Dermis microvascular lymphatic vessel endothelial cell (primary cell): ENCODE data around the gene P3H2. TPM values are rescaled to one million over a fixed set of nuclear protein-coding genes. Genes with fewer than 3 reads are reported as not detected.

ENCODE experiments used
- DNase-seq, 2 donors: peaks; one replicate each; pipeline versions ENCODE4 v3.0.0 to v3.0.0-alpha.2; 2010; ENCODE audit warnings: low read depth in 2 of 2
- total RNA-seq: library from RNA; depleted of rRNA; stranded (reverse); fragments of >200 nt; gene quantifications from 2 replicates; pipeline ENCODE4 v1.2.1, GENCODE V29; 2014

The P3H2 gene
- total RNA-seq, 1 donor from 2014 or later: 13.7 TPM

DNA sequence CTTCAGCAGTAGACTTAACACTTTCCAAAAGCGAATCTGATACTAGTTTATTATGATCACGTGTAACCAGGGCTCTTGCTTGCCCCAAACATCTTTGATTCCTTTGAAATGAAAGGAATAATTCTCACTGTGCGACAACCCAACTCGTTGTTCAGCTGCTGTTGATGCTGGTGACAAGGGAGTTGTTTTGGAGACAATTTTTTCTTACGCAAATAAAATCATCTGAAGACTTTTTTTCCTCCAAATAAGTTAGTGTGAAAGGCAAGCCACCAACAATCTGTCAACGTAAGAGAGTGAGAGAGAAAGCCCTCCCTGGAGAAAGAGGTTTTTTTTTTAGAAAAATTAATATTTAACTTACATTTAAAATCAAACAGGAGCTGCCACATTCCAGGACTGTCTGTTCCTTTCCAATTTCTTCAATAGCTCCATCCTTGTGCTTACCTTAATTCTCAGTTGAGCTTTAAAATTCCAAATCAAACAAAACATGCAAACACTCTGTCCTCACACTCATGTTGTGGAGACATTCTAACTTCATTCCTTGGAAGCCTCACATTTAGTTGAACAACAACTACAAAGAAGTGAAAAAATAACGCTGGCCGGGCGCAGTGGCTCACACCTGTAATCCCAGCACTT lies 4.9 kb upstream of the P3H2 start:
- no peak for DNase-seq

DNA sequence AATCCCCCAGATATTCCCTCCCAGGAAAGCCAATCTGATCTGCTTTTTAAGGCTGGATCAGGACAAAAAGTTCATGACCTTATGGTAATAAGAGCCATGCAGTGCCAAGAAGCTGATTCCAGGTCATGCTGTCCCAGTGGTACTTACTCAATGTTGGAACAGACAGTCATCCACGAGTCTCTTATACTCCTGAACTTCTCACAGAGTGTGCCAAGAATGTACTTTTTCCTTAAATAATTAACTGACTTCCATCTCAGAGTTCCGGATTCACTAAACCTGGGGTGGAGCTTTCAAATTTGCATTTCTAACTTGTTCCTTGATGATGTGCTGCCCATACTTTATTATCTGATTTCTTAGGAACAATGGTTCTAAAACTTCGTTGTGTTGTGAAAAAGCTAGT lies 3.4 kb upstream of the P3H2 start:
- no peak for DNase-seq

DNA sequence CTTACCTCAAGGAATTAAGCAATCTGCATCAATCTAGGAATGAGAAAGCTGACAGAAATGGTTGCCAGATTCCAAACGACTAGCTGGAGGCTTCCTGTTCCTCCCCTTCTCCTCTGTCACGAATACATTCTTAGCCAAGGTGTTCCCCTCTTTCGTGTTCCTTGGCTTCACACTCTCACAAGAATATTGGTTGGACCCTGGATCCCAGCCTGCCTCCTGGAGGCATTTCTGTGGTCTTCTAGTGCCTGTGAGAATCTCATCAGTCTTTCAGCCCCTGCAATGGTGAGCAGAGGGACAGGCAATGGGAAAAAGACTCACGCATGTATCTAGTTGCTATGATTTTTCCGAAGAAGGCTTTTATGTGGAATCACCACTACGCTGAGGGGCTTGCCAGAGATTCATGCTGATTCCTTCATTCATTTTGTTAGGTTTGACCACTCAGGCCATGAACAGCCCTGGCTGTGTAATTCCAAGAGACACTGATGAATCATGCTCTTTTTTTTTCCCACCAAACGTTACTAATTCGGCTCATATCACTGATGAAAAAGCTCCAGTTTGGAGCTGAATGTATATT lies 1.6 kb upstream of the P3H2 start:
- DNase-seq: no peak

DNA sequence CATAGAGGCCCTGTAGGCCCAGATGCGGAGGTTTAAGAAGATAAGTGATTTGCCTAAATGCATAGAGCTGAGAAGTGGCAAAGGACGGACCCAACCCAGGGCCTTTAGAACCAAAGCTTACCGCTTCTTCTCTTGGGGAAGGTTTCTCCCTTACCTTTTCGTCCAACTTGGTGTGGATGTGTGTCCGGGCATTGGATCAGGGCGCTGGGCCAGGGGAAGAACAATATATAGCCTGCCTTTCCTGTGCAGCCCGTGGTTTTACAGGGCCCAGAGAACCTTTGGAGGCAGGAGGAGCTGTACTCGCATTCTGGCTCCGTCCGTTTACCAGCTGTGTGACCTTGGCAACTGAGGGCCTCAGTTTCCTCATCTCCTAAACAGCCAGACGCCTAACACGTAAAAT lies 686 bp upstream of the P3H2 start:
- DNase-seq: peak in 1 of 2 donors; percentile 12

DNA sequence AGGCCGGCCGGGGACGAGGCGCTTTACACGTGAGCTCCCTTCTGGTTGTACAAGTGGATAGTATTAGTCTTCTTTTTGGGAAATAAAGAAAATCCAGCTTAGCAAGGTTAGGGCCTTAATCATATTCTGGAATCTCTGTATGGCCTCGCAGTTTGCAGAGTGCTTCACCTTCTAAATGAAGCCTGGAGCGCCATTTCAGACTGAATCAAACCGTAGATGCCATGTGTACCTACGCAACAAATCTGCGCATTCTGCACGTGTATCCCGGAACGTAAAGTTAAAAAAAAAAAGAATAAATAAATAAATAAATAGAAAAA lies 322 bp upstream of the P3H2 start:
- DNase-seq: no peak

DNA sequence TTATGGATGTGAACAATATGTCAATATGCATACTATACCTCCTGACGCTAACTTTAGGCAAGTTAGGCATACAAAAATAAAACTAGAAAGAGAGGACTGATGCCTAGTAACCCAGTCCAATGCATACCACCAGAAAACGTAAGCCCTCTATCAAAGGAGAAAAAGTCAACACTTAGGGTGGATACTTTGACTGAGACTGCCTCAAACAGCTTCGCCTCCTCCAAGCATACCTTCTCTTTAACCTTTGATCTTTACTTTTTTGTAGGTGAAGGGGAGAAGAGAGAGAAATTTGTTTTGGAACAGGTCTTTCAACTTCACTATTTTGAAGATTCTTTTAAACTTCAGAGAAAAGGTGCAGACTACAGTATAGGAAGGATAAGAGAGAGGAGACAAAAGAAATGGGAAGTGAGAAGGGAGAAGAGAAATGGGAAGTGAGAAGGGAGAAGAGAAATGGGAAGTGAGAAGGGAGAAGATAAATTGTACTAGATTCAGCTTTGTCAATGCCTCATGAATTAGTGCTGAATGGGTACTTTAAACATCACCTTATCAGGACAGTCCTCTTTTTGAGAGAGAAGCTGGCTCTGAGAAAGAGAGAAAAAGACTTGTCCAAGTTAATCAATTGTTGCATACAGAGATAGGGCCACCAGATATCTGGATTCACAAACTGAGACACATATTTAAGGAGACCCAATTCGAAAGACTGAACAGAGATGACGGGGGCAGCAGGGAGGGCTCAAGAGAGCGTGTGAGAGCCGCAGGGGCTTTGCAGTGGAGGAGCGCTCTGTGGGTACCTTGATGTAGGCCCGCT lies 1.0 kb downstream of the P3H2 start:
- DNase-seq: no peak

DNA sequence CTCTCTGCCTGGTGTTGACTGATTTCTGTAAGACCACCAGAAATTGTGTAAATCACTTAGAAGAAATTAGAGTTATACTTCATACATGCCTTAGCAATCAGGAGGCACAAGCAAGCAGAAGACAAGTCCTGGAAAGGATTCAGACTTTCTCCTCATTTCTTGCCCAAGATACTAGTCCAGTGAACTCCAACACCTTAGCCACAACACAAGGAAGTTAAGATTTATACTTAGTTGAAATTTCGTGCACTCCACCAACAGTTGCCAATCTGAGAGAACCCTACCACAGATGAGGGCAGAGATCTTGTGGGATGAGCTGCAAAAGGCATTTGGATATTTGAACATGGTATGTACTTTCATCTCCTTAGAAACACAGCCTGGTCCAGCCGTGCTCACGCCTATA lies 2.3 kb downstream of the P3H2 start:
- DNase-seq: no peak

DNA sequence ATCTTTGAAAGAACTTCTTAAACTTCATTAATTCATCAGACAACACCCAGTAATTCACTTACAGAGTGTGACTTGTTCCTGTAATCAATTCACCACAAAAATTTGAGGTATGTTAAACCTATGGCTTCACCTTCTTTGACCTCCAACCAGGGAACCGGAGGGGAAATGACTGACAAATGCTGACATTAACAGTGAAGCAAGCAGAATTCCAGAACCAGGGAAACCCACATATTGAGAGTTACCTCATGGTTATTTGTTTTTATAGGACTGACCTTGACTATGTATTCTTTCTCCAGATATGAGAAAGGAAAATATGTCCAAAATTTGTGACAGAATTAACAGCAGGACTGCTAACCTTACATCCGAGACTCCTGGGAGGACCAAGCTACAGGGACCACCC lies 2.7 kb downstream of the P3H2 start:
- peak in 1 of 2 donors; percentile 36 for DNase-seq

DNA sequence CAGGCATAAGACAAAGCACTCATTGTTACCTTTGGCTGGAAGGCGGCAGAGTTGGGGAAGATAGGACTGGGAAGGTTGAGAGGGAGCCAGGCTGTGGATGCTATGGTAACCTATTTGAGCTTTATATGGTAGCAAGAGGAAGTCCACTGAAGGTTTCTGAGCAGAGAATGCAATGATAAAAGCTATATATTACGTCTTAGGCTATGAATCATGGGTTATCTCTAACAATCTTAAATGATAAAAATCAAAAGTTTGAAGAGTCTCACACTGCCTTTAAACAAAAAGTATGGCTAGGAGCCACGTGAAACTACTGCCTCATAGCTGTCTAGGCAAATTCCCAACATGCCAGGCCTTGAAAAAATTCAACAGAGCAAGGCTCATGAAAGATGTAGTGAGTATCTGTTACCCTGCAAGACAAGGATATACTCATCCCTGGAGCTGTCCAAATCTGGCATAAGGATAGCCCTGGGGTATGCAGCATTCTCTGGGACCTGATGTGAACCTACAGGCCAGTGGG lies 4.1 kb downstream of the P3H2 start:
- DNase-seq: no peak

DNA sequence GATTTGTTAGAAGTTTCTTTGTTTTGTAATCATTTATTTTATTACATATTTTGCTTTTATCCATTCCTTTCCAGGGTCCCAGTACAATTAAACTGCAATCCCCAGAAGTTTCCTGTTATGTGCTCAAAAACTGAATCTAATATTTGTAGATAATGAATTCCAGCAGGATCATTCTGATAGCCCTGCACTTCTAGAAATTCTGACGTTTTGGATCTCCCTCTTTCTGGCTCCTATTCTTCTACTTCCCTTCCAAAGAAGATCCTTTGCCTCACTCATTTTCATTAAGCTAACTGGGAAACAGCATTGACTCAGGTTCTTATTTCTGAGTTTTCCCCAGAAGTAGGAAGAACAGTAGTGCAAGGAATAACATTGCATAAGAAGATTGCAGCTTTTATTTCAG lies 9.9 kb downstream of the P3H2 start:
- no peak for DNase-seq

DNA sequence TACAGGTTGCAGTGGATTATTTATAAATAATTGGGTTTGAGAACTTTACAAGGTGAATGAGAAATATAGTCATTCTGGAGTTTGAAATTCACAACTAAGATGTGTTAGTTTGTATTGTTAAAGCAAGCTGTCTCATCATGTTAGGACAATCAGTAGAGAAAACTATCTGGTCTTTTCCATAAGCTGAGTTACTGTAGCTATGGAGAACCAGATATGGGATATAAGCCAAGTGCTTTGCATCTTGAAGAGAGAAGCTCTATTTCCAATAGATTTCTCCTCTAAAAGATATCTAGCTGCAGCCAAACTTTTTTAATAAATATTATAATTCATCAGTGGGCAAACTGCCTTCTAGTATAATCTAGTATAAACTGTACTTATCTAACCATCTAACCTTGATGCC lies 11.3 kb downstream of the P3H2 start:
- no peak for DNase-seq

DNA sequence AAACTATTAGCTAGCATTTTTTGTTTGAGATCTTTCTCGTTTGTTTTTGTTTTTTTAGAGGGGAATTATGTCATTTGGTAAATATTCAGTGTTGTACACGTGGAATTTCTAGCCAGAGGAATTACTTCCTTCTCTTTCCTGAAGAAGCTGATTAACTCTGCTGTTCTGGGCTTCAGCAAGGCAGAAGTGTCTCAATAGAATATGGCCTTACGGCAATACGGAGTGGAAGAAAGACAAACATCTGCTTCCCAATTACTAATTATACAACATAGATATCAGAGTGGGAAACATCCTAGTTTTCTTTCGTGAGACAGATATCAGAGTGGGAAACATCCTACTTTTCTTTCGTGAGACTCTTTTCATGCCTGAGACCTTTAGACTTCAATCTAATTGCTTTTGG lies 11.9 kb downstream of the P3H2 start:
- DNase-seq: peak in 1 of 2 donors; percentile 45

DNA sequence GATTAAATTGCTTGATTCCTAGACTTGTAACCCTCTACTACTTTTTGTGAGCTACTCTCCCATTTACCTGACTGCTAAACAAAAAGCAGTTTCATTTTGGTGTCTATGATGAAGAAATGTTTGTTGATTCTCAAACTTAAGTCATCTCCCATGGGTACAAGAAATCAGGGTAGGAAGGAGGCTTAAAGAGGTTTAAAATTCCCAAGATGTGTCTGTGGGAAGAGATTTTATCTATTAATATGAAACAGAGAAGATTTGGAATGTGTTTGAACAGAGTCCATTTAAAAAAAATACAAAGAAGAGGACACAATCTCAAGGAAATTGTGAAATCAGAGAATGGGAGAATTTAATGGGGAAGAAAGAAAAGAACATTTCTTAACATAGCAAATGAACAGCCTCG lies 14.8 kb downstream of the P3H2 start:
- DNase-seq: no peak

DNA sequence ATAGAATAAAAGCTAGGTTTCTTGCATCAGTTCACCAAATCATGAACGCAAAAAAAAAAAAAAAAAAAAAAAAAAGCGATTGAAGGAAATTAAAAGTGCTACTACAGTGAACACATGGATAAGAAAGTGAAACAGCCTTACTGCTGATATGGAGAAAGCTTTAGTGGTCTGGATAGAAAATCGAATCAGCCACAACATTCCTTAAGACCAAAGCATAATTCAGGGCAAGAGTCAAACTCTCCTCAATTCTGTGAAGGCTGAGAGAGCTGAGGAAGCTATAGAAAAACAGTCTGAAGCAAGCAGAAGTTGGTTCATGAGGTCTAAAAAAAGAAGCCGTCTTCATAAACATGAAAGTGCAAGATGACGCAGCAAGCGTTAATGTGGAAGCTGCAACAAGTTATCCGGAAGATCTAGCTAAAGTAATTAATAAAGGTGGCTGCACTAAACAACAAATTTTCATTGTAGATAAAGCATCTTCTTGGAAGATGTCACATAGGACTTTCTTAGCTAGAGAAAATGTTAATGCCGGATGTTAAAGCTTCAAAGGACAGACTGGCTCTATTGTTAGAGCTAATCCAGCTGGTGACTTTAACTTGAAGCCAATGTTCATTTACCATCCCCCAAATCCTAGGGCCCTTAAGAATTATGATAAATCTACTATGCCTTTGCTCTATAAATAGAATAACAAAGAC lies 19.2 kb downstream of the P3H2 start:
- DNase-seq: peak in 1 of 2 donors; percentile 39

DNA sequence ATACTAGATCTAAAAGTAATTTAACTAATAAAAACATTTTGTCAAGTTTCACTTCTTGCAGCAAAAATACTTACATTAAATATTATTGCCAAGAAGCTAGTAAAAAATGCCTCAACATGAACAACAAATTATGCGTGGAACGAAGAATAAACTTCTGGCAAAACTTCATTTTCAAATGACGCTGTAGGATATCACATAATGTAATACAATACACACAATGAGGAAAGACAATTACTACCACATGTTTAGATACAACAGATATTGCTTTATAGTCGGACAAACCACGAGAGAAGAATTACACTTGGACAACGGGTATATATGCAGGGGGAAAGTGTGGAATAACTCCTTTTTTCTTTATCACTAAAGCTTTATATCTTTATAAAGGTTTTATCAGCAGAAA lies 21.6 kb downstream of the P3H2 start:
- no peak for DNase-seq

DNA sequence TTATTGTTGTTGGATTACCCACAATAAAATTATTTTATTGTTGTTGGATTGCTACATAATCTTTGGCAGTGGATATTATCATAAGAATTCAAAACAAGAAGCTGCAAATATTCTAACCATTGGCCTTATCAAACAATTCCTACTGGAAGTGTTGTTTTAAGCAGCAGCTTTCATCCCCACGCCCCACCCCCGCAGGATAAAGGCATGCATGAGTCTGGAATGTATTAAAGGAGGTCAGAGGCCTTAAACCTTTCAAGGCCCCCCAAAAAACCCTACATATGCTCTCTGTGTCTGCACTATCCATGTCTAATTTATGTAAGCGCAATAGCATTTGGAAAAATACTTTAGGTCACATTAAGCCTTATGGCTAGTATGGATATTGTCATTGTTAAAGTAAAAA lies 23.1 kb downstream of the P3H2 start:
- no peak for DNase-seq

DNA sequence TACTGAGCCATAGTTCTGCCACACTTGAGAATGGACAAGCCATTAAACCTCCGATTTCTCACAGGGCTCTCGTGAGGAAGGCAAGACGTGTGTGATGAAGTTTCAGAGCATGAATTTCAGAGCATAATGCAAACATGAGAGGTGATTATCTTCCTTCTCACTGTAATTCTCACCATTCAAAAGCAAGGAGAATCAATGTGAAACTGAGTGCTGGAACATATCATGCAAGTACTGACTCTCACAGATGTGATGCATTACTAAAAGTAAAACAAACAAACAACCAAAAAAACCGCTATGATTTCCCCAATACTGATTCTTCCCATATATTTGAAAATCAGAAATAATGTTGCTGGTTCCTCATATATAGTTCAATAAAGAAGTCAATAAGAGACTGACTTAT lies 23.7 kb downstream of the P3H2 start:
- DNase-seq: no peak

DNA sequence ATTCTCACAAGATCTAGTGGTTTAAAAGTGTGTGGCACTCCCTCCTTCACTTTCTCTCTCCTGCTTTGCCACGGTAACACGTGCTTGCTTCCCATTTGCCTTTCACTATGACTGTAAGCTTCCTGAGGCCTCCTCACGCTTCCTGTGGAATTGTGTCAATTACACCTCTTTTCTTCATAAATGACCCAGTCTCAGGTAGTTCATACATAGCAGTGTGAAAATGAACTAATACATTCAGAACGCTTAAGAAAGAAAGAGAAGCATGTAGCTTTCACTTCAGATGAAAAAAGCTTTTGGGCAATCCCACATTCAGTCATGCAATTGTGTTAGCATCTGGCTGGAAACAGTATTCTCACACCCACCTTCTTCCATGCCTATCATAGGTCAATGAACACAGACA lies 24.4 kb downstream of the P3H2 start:
- no peak for DNase-seq

DNA sequence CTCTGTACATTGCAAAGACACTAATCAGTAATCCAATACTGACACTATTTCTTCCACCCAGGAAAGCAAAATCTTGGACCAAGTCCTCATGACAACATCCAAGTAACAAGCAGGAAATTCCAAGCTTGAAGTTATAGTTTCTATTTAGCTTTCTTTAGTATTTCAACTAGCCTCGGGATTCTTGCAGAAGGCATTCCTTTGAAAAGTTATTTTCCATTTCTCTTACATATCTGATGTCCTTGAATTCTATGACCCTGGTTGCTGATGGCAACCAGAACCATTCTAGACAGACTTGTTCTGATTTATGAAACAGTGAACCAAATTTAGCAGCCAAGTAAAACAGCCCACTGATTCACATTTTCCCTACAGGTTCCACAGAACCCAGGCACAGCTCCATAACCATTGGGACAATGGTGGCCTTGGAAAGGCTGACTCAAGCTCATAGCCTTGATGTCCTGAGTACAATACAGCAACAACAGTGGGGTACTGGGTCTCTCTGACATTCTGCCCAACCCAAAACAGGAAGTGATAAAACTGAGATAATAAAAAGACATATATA lies 26.5 kb downstream of the P3H2 start:
- DNase-seq: peak; percentile 92

DNA sequence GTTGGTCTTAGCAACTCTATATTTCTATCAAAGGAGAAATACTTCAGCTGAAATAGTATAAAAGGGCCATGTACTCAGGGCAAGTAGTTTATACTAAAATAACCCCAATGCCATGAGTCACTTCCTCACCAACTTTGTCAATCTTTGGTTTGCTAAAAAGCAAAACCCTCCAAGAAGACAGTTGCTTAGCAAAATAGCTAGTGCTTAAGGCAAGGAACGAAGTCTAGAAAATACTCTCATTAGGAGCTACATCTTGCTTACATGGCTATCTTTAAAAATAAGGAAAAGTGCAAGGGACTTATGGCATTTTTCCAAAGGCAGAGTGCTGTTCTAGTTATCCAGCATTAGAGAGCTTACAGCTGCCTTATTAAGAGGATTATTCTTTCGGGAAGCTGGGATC lies 28.4 kb downstream of the P3H2 start:
- peak in 1 of 2 donors; percentile 71 for DNase-seq

DNA sequence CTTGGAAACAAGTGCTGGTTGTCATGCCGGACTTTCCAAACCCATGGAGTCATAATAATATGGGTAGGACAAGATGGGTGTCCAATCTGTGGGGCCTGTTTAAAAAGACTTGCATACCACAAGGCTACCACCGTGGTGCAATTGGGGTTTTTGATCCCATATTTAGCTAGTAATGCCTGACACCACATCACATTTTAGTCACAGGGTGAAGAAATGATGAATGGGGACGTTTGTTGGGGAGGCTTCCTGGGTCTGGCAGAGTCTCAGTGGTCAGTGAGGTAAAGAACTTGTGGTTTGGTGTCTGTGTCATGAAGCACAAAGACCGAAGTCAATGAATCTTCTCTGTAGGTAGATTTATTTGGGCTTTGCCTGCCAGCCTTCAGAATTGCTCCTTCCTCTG lies 31.0 kb downstream of the P3H2 start:
- no peak for DNase-seq

DNA sequence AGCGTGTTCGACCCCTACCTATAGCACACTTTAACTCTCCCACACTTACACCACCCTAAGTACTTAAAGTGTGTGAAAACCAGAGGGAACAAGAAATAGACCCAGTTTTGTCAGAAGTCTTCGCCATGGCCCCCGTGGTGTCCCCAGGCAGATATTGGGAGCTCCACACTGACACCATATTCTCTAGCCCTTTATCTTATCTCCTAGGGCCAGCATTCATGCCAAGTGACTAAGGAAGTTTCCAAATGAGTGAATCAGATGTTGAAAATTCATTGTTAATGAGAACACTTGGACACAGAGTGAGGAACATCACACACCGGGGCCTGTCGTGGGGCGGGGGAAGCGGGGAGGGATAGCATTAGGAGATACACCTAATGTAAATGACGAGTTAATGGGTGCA lies 31.8 kb downstream of the P3H2 start:
- no peak for DNase-seq
